Gastroesophageal sphincter (tissue), 4 donors: ENCODE results near the gene GP1BB. TPM values are rescaled to one million over a fixed set of nuclear protein-coding genes. Genes with fewer than 3 reads are reported as not detected.

ENCODE experiments used
- ATAC-seq: fragments of 150-250 bp; one replicate; pipeline ENCODE4 v1.9.1; 2016; ENCODE audit warnings: mild to moderate bottlenecking, moderate library complexity
- H3K27ac ChIP-seq, 4 donors: fragments of 200-600 bp; sonication (generic) in 3 of 4; 1 replicate in 3 of 4; 2 replicates in 1 of 4; pipeline ENCODE4 v1.5.1; 2016 to 2019
- H3K27me3 ChIP-seq: fragments of 200-600 bp; sonication (generic); one replicate; pipeline ENCODE4 v1.5.1; 2019
- H3K36me3 ChIP-seq, 2 donors: fragments of 200-600 bp; sonication (generic); one replicate each; pipeline ENCODE4 v1.5.1; 2019; ENCODE audit warnings: control low read depth in 1 of 2
- H3K4me1 ChIP-seq, 3 donors: fragments of 200-600 bp; sonication (generic); 1 replicate in 2 of 3; 2 replicates in 1 of 3; pipeline ENCODE4 v1.5.1; 2016 to 2019; ENCODE audit warnings: control low read depth in 2 of 3
- H3K4me3 ChIP-seq, 2 donors: fragments of 200-600 bp; sonication (generic); one replicate each; pipeline ENCODE4 v1.5.1; 2019; ENCODE audit warnings: mild to moderate bottlenecking in 1 of 2, moderate library complexity in 1 of 2
- H3K9me3 ChIP-seq, 3 donors: fragments of 200-600 bp; sonication (generic); one replicate each; pipeline ENCODE4 v1.5.1; 2017 to 2019; ENCODE audit warnings: control low read depth in 2 of 3
- EP300 ChIP-seq: sonication (generic); formaldehyde crosslinking; IDR thresholded peaks from one replicate; pipeline ENCODE4 v1.6.1; 2017; ENCODE audit warnings: antibody characterized with exemption, mild to moderate bottlenecking
- POLR2A ChIP-seq, 2 donors: fragments of 450-650 bp; IDR thresholded peaks; one replicate each; pipeline ENCODE4 v1.6.1; 2017; ENCODE audit warnings: antibody characterized with exemption in 2 of 2, mild to moderate bottlenecking in 2 of 2, moderate library complexity in 1 of 2
- POLR2AphosphoS5 ChIP-seq: sonication (generic); formaldehyde crosslinking; IDR thresholded peaks from one replicate; pipeline ENCODE4 v1.6.1; 2017; ENCODE audit warnings: antibody characterized with exemption
- WGBS, 2 donors: methylation state at CpG; one replicate each; pipeline ENCODE4 v1.1.5; 2018; ENCODE audit warnings: low coverage in 1 of 2; 5-methylcytosine and 5-hydroxymethylcytosine counted together
- total RNA-seq, 4 donors: library from RNA; depleted of rRNA; stranded (reverse); fragments of >200 nt; gene quantifications; one replicate each; pipeline ENCODE4 v1.1.0, GENCODE V29; 2016
- TF ChIP-seq, protein P1 (sequence below), 4 experiments: fragments of 200-600 bp in 2 of 4; fragments of 450-650 bp in 2 of 4; sonication (generic) in 1 of 4; IDR thresholded peaks; one replicate each; pipeline ENCODE4 v1.5.1; 2017 to 2019; ENCODE audit warnings: antibody characterized with exemption in 4 of 4, mild to moderate bottlenecking in 2 of 4, moderate library complexity in 2 of 4

GP1BB gene
- total RNA-seq, 4 donors from 2014 or later: 2.0 to 12.5 (median 5.6) TPM

DNA sequence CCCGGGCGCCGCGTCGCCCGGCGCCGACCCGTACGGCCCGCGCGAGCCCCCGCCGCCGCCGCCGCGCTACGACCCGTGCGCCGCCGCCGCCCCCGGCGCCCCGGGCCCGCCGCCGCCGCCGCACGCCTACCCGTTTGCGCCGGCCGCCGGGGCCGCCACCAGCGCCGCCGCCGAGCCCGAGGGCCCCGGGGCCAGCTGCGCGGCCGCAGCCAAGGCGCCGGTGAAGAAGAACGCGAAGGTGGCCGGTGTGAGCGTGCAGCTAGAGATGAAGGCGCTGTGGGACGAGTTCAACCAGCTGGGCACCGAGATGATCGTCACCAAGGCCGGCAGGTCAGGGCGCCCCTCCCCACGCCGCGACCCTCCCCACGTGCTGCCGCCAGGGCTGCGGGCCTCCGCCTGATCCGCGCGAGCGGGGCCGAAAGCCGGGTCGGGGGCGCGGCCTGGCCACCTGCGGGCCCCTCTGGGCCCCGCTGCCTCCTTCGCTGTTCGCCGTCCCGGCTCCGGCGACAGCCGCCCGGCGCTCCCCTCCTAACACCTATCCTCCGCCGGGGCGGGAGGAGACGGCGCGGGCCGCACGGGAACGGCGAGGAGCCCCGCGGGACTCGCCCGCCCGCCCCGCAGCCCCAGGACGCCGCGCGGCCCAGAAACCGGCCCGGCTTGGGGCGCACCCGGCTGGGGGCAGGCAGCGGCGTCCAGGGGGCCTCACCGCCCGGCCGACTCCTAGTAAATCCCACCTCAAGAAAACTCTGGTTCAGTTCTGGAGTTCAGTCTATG is 37.8 kb downstream of the GP1BB start:
- Histone ChIP-seq H3K36me3 (no peaks in the 10 kb centered on the region), H3K27me3 (peaks cover 95% of the 10 kb centered on the region), H3K4me3 (peak overlapping the region in 1 of 2 donors; percentile 37), H3K27ac (no peak overlapping the region), H3K9me3 (no peaks in the 10 kb centered on the region), H3K4me1 (peaks cover 0 to 52% (median 14%) of the 10 kb centered on the region in 3 donors)
- ATAC-seq: no peak
- no peak for TF ChIP-seq EP300
- TF ChIP-seq POLR2A (IDR thresholded peaks at IDR 0.05): no peak
- TF ChIP-seq POLR2AphosphoS5: no peak
- TF ChIP-seq, protein P1, sequence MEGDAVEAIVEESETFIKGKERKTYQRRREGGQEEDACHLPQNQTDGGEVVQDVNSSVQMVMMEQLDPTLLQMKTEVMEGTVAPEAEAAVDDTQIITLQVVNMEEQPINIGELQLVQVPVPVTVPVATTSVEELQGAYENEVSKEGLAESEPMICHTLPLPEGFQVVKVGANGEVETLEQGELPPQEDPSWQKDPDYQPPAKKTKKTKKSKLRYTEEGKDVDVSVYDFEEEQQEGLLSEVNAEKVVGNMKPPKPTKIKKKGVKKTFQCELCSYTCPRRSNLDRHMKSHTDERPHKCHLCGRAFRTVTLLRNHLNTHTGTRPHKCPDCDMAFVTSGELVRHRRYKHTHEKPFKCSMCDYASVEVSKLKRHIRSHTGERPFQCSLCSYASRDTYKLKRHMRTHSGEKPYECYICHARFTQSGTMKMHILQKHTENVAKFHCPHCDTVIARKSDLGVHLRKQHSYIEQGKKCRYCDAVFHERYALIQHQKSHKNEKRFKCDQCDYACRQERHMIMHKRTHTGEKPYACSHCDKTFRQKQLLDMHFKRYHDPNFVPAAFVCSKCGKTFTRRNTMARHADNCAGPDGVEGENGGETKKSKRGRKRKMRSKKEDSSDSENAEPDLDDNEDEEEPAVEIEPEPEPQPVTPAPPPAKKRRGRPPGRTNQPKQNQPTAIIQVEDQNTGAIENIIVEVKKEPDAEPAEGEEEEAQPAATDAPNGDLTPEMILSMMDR (IDR thresholded peaks at IDR 0.05): no peak
- no CpG with 5 or more reads among the region's 117 CpGs for WGBS, 2 donors

DNA sequence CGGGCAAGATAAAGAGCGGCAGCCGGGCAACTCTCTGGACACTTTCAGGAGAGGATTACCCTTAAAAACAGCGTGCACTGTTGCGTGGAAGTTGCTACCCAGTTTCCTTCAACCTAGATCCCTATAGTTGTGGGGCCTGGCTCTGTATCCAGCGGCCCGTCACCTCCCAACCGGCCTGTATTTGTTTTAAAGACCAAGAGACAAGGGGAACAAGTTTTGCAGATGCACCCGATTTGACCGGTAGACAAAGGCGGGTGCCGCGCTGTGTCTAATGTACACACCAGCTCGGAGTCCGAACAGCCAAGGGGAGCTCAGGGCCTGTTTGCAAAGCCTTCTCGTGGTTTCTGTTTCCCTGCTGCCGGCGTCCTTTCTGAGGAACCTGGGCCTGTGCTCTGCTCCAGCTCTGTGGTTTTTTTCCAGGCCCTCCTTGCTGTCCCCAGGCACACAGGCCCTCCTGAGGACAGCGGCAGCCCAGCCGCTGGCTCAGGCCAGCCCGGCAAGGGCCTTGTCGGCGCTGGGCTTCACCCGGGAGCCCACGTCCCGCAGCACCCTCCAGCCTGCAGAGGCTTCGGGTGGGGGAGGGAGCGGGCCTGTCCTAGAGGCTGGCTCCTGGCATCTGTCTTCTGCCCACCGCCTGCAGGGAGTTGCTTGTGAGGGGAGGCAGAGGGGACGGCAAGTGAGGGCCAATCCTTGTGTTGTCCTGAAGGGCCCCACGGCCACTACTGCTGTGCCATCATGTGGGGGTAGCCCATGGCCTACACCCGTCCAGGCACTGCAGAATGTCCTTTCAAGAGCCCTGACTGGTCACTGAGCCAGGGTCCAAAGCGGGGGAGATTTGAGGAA is 38.6 kb downstream of the GP1BB start:
- Histone ChIP-seq H3K9me3 (no peaks in the 10 kb centered on the region), H3K36me3 (no peaks in the 10 kb centered on the region), H3K4me3 (peak overlapping the region in 1 of 2 donors; percentile 37), H3K4me1 (peaks cover 0 to 52% (median 9%) of the 10 kb centered on the region in 3 donors), H3K27ac (no peak overlapping the region), H3K27me3 (peaks cover 95% of the 10 kb centered on the region)
- TF ChIP-seq POLR2A (IDR thresholded peaks at IDR 0.05) (no peak), EP300 (no peak), POLR2AphosphoS5 (no peak)
- TF ChIP-seq, protein P1 (IDR thresholded peaks at IDR 0.05): no peak
- 89 to 90% methylated on average over 2 to 5 of the region's 33 CpGs for WGBS, 2 donors
- no peak for ATAC-seq

DNA sequence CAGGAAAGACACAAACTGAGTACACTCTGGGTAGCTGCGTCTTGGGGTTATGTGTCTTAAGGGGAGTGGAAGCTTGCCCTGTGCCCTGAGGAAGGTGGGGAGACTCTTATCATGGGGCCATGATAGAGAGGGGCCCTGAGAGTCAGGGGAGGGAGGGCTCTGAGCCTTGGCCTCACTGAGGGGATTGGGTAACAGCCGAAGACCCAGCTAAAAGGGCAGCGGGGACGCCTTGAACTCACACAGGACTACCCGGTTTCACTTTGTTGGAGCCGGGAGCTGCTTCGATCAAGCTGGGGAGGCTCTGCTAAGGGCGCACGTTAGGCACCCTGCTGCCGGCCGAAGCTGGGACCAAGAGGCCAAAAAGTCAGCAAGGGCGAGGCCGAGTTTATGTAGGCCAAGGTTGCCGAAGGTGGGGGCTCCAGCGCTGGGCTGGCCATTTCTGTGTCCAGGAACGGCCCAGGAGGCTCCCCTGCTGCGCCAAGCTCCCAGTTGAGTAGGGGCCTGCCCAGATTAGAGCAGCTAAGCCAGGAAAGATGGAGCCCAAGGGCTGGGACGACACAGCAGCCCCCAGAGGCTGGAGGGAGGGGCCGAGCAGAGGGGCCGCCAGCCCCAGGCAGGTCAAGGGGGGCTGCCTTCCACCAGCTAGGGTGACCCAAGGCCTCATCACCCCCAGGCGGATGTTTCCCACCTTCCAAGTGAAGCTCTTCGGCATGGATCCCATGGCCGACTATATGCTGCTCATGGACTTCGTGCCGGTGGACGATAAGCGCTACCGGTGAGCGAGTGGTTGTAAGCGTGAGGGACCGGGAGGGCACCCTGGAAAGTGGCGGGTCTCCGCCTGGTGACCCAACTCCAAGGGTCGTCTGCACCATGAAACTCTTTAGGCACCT is 39.5 kb downstream of the GP1BB start:
- ATAC-seq: no peak
- TF ChIP-seq, protein P1 (IDR thresholded peaks at IDR 0.05): no peak
- TF ChIP-seq POLR2A (IDR thresholded peaks at IDR 0.05) (no peak), EP300 (no peak), POLR2AphosphoS5 (no peak)
- Histone ChIP-seq H3K27ac (no peak overlapping the region), H3K27me3 (peaks cover 95% of the 10 kb centered on the region), H3K4me1 (peaks cover 0 to 55% (median 9%) of the 10 kb centered on the region in 3 donors), H3K4me3 (no peak overlapping the region), H3K36me3 (no peaks in the 10 kb centered on the region), H3K9me3 (no peaks in the 10 kb centered on the region)
- 60 to 88% methylated on average over 1 to 4 of the region's 34 CpGs for WGBS, 2 donors

DNA sequence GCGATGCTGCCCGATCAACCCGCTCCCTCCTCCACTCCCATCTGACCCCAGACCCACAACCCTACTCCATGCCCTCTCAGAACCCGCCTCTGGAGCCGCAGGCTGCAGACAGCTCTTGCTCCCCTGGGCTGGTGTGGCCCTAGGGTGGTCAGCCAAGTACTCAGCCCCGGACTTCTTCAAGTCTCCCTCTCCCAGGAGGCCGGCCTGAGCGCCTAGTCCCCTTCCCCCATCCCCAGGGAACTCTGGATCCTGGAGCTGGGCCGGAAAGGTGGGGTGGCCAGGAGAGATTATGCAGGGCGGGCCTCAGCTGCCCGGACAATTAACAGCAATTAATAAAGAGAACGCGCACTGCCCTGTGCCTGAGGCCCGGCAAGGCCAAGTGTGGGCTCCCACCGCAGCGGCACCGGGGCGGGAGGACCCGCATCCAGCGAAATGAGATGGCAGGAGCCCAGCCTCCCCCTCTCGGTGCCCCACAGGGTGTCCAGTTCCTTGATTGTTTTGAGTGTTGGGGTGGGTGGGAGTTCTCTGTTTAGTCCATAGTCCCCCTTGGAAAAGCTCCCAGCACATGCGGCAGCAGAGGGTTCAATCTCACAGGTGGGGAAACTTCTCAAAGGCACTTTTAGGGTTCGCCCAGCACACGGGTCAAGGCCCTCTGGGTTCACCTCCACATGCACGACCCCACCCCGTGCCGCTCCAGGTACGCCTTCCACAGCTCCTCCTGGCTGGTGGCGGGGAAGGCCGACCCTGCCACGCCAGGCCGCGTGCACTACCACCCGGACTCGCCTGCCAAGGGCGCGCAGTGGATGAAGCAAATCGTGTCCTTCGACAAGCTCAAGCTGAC is 40.3 kb downstream of the GP1BB start:
- H3K4me1 ChIP-seq: peaks cover 0 to 58% (median 9%) of the 10 kb centered on the region in 3 donors
- no peaks in the 10 kb centered on the region for H3K9me3 ChIP-seq
- H3K27ac ChIP-seq: no peak overlapping the region
- peaks cover 95% of the 10 kb centered on the region for H3K27me3 ChIP-seq
- no CpG with 5 or more reads among the region's 39 CpGs for WGBS, 2 donors
- H3K4me3 ChIP-seq: no peak overlapping the region
- no peaks in the 10 kb centered on the region for H3K36me3 ChIP-seq
- no peak for ATAC-seq
- no peak for TF ChIP-seq POLR2A (IDR thresholded peaks at IDR 0.05)
